ENCODE data around the gene MTHFD2L.

Gene MTHFD2L

GRCh38 chr4:74314944-74315343 lies 157.0 kb downstream of the MTHFD2L start:
- DNase-seq = no peak
- no peaks in the 10 kb centered on the region for H3K4me1 ChIP-seq (ENCODE audit: control insufficient read depth, low read depth, low read length)
- H3K4ac ChIP-seq (ENCODE audit: low read depth, low read length) = no peak overlapping the region
- WGBS (ENCODE audit: extremely low coverage, insufficient coverage, low lambda C conversion rate) = no CpG with 5 or more reads among the region's 2 CpGs
- no peaks in the 10 kb centered on the region for H3K79me2 ChIP-seq (ENCODE audit: control insufficient read depth, insufficient read depth, low read length)
- H3K4me2 ChIP-seq (ENCODE audit: low read length) = no peak overlapping the region
- H3K36me3 ChIP-seq (ENCODE audit: control insufficient read depth, insufficient read depth, low read length) = no peaks in the 10 kb centered on the region
- H3K4me3 ChIP-seq (ENCODE audit: low read length) = no peak overlapping the region
- H3K9ac ChIP-seq (ENCODE audit: low read length) = no peak overlapping the region
- H3K56ac ChIP-seq (ENCODE audit: low read length) = no peak overlapping the region
- H4K5ac ChIP-seq (ENCODE audit: low read length) = no peak overlapping the region
- H4K8ac ChIP-seq (ENCODE audit: low read depth, low read length) = no peak overlapping the region
- no peak overlapping the region for H2AK5ac ChIP-seq (ENCODE audit: low read length)
- H3K23ac ChIP-seq (ENCODE audit: low read length) = no peak overlapping the region
- no peak overlapping the region for H2BK15ac ChIP-seq (replicated peaks; ENCODE audit: low read depth)
- H3K27me3 ChIP-seq (ENCODE audit: insufficient read depth, low read length, poor library complexity) = no peaks in the 10 kb centered on the region
- no peaks in the 10 kb centered on the region for H3K79me1 ChIP-seq (ENCODE audit: low read length)
- no peak overlapping the region for H3K27ac ChIP-seq (ENCODE audit: low read depth, low read length)
- H3K18ac ChIP-seq (ENCODE audit: low read length) = no peak overlapping the region
- no peak overlapping the region for H2BK120ac ChIP-seq (ENCODE audit: low read depth, low read length)
- H2BK5ac ChIP-seq (ENCODE audit: low read length) = no peak overlapping the region

DNA sequence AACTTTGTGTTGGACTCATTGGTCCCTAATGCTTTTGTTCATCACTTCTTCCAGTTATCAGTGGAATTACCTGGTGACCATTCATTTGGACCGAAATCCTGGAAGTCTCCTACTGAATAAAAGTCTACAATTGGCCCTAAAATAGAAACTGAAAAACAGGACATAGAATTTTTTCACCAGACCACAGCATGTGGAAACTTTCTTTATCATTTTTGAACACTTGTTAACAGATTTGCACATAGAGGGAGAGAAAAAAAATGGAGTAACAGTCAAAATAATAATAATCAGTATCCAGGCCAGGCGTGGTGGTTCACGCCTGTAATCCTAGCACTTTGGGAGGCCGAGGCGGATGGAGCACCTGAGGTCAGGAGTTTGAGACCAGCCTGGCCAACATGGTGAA lies 157.5 kb downstream of the MTHFD2L start:
- no peak overlapping the region for H3K56ac ChIP-seq (ENCODE audit: low read length)
- WGBS (ENCODE audit: extremely low coverage, insufficient coverage, low lambda C conversion rate) = no CpG with 5 or more reads among the region's 5 CpGs
- H3K79me1 ChIP-seq (ENCODE audit: low read length) = no peaks in the 10 kb centered on the region
- DNase-seq = no peak
- no peak overlapping the region for H2BK5ac ChIP-seq (ENCODE audit: low read length)
- no peaks in the 10 kb centered on the region for H3K4me1 ChIP-seq (ENCODE audit: control insufficient read depth, low read depth, low read length)
- H3K4me3 ChIP-seq (ENCODE audit: low read length) = no peak overlapping the region
- no peak overlapping the region for H4K5ac ChIP-seq (ENCODE audit: low read length)
- H3K9ac ChIP-seq (ENCODE audit: low read length) = no peak overlapping the region
- H3K23ac ChIP-seq (ENCODE audit: low read length) = no peak overlapping the region
- no peak overlapping the region for H4K8ac ChIP-seq (ENCODE audit: low read depth, low read length)
- H3K79me2 ChIP-seq (ENCODE audit: control insufficient read depth, insufficient read depth, low read length) = no peaks in the 10 kb centered on the region
- no peak overlapping the region for H2BK15ac ChIP-seq (replicated peaks; ENCODE audit: low read depth)
- H3K18ac ChIP-seq (ENCODE audit: low read length) = no peak overlapping the region
- H3K27ac ChIP-seq (ENCODE audit: low read depth, low read length) = no peak overlapping the region
- H3K4ac ChIP-seq (ENCODE audit: low read depth, low read length) = no peak overlapping the region
- H2BK120ac ChIP-seq (ENCODE audit: low read depth, low read length) = no peak overlapping the region
- H3K27me3 ChIP-seq (ENCODE audit: insufficient read depth, low read length, poor library complexity) = no peaks in the 10 kb centered on the region
- no peak overlapping the region for H2AK5ac ChIP-seq (ENCODE audit: low read length)
- H3K4me2 ChIP-seq (ENCODE audit: low read length) = no peak overlapping the region
- H3K36me3 ChIP-seq (ENCODE audit: control insufficient read depth, insufficient read depth, low read length) = no peaks in the 10 kb centered on the region

- Histone ChIP-seq H3K4me2 (ENCODE audit: low read length) (no peak overlapping the region), H2BK15ac (replicated peaks; ENCODE audit: low read depth) (no peak overlapping the region), H3K18ac (ENCODE audit: low read length) (no peak overlapping the region), H3K56ac (ENCODE audit: low read length) (no peak overlapping the region), H3K23ac (ENCODE audit: low read length) (no peak overlapping the region), H3K79me2 (ENCODE audit: control insufficient read depth, insufficient read depth, low read length) (no peaks in the 10 kb centered on the region), H3K4ac (ENCODE audit: low read depth, low read length) (no peak overlapping the region), H3K79me1 (ENCODE audit: low read length) (no peaks in the 10 kb centered on the region), H2AK5ac (ENCODE audit: low read length) (no peak overlapping the region), H2BK120ac (ENCODE audit: low read depth, low read length) (no peak overlapping the region), H3K27me3 (ENCODE audit: insufficient read depth, low read length, poor library complexity) (no peaks in the 10 kb centered on the region), H3K9ac (ENCODE audit: low read length) (no peak overlapping the region), H4K8ac (ENCODE audit: low read depth, low read length) (no peak overlapping the region), H3K27ac (ENCODE audit: low read depth, low read length) (no peak overlapping the region), H4K5ac (ENCODE audit: low read length) (no peak overlapping the region), H3K36me3 (ENCODE audit: control insufficient read depth, insufficient read depth, low read length) (no peaks in the 10 kb centered on the region), H2BK5ac (ENCODE audit: low read length) (no peak overlapping the region), H3K4me3 (ENCODE audit: low read length) (no peak overlapping the region), H3K4me1 (ENCODE audit: control insufficient read depth, low read depth, low read length) (no peaks in the 10 kb centered on the region)
- WGBS (ENCODE audit: extremely low coverage, insufficient coverage, low lambda C conversion rate) = no CpG with 5 or more reads among the region's 2 CpGs
- peak; percentile 61 for DNase-seq
Measured at GRCh38 chr4:74316397-74316796, 158.5 kb downstream of the MTHFD2L start.

DNA sequence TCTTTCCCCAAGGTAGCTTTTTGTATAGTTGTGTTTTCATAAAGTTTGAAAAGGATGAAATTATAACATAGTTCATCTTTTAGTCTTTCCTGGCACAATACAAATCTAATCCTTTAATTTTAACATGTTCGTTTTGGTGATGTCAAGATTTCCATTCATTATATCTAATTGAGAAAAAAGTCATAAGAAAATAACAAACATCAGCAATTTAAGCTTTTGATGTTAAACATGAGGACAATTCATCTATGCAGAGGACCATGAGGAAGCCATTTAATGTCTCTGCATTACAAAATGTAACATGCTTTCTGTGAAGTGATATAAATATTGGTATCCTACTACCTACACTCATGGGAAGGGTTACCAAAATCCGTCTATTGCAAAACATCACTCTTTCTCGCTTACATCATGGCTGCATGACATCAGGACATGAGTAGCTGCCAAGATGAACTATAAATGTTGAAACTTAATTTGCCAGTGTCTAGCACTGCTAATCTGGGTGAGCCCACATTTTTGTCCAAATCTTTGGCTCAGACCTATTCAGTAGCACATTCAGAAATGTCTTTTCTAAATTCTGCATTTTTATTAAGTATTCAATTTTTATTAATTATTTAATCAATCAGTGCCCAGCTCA lies 159.8 kb downstream of the MTHFD2L start:
- no peak overlapping the region for H3K56ac ChIP-seq (ENCODE audit: low read length)
- no peak overlapping the region for H3K4ac ChIP-seq (ENCODE audit: low read depth, low read length)
- no peak overlapping the region for H2AK5ac ChIP-seq (ENCODE audit: low read length)
- no peak overlapping the region for H3K9ac ChIP-seq (ENCODE audit: low read length)
- H3K79me2 ChIP-seq (ENCODE audit: control insufficient read depth, insufficient read depth, low read length) = no peaks in the 10 kb centered on the region
- no peak overlapping the region for H2BK15ac ChIP-seq (replicated peaks; ENCODE audit: low read depth)
- H3K36me3 ChIP-seq (ENCODE audit: control insufficient read depth, insufficient read depth, low read length) = no peaks in the 10 kb centered on the region
- no peaks in the 10 kb centered on the region for H3K79me1 ChIP-seq (ENCODE audit: low read length)
- H3K23ac ChIP-seq (ENCODE audit: low read length) = no peak overlapping the region
- H2BK120ac ChIP-seq (ENCODE audit: low read depth, low read length) = no peak overlapping the region
- H4K5ac ChIP-seq (ENCODE audit: low read length) = no peak overlapping the region
- DNase-seq = no peak
- WGBS (ENCODE audit: extremely low coverage, insufficient coverage, low lambda C conversion rate) = no CpG with 5 or more reads among the region's 3 CpGs
- no peak overlapping the region for H4K8ac ChIP-seq (ENCODE audit: low read depth, low read length)
- H3K4me1 ChIP-seq (ENCODE audit: control insufficient read depth, low read depth, low read length) = no peaks in the 10 kb centered on the region
- no peak overlapping the region for H3K4me3 ChIP-seq (ENCODE audit: low read length)
- no peak overlapping the region for H3K27ac ChIP-seq (ENCODE audit: low read depth, low read length)
- H3K18ac ChIP-seq (ENCODE audit: low read length) = no peak overlapping the region
- H3K4me2 ChIP-seq (ENCODE audit: low read length) = no peak overlapping the region
- no peaks in the 10 kb centered on the region for H3K27me3 ChIP-seq (ENCODE audit: insufficient read depth, low read length, poor library complexity)
- no peak overlapping the region for H2BK5ac ChIP-seq (ENCODE audit: low read length)

- H3K23ac ChIP-seq (ENCODE audit: low read length) = no peak overlapping the region
- H3K27me3 ChIP-seq (ENCODE audit: insufficient read depth, low read length, poor library complexity) = no peaks in the 10 kb centered on the region
- H3K9ac ChIP-seq (ENCODE audit: low read length) = no peak overlapping the region
- no peaks in the 10 kb centered on the region for H3K36me3 ChIP-seq (ENCODE audit: control insufficient read depth, insufficient read depth, low read length)
- H3K4me2 ChIP-seq (ENCODE audit: low read length) = no peak overlapping the region
- no peak overlapping the region for H2BK120ac ChIP-seq (ENCODE audit: low read depth, low read length)
- no peaks in the 10 kb centered on the region for H3K79me1 ChIP-seq (ENCODE audit: low read length)
- H4K5ac ChIP-seq (ENCODE audit: low read length) = no peak overlapping the region
- no peak overlapping the region for H3K27ac ChIP-seq (ENCODE audit: low read depth, low read length)
- H3K4me1 ChIP-seq (ENCODE audit: control insufficient read depth, low read depth, low read length) = no peaks in the 10 kb centered on the region
- WGBS (ENCODE audit: extremely low coverage, insufficient coverage, low lambda C conversion rate) = no CpG with 5 or more reads among the region's 2 CpGs
- H3K18ac ChIP-seq (ENCODE audit: low read length) = no peak overlapping the region
- H2BK5ac ChIP-seq (ENCODE audit: low read length) = no peak overlapping the region
- H3K56ac ChIP-seq (ENCODE audit: low read length) = no peak overlapping the region
- no peak for DNase-seq
- H3K4me3 ChIP-seq (ENCODE audit: low read length) = no peak overlapping the region
- no peak overlapping the region for H4K8ac ChIP-seq (ENCODE audit: low read depth, low read length)
- H2BK15ac ChIP-seq (replicated peaks; ENCODE audit: low read depth) = no peak overlapping the region
- no peak overlapping the region for H2AK5ac ChIP-seq (ENCODE audit: low read length)
- no peaks in the 10 kb centered on the region for H3K79me2 ChIP-seq (ENCODE audit: control insufficient read depth, insufficient read depth, low read length)
- no peak overlapping the region for H3K4ac ChIP-seq (ENCODE audit: low read depth, low read length)
Measured at GRCh38 chr4:74318276-74318675, 160.4 kb downstream of the MTHFD2L start.

DNA sequence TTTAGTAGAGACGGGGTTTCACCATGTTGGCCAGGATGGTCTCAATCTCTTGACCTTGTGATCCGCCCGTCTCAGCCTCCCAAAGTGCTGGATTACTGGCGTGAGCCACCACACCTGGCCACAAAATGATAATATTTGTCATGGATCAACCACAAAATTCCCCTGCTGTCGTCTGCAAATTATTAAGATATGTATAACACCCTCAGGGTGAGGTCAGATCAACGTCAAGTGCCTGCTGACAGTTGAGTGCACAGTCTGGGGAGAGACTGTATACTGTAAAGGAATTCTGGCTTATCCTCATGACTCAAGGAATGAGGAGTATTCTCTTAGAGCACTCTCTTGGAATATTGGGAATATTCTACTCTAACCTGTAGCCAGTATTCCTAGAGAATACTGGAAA lies 161.6 kb downstream of the MTHFD2L start:
- Histone ChIP-seq H4K8ac (ENCODE audit: low read depth, low read length) (no peak overlapping the region), H2BK15ac (replicated peaks; ENCODE audit: low read depth) (no peak overlapping the region)
- no CpG with 5 or more reads among the region's 6 CpGs for WGBS (ENCODE audit: extremely low coverage, insufficient coverage, low lambda C conversion rate)

More for the DNA sequence above, 161.6 kb downstream of the MTHFD2L start:
- no peak for DNase-seq
- H2BK5ac ChIP-seq (ENCODE audit: low read length) = no peak overlapping the region
- no peaks in the 10 kb centered on the region for H3K79me2 ChIP-seq (ENCODE audit: control insufficient read depth, insufficient read depth, low read length)
- H3K4me3 ChIP-seq (ENCODE audit: low read length) = no peak overlapping the region
- H2AK5ac ChIP-seq (ENCODE audit: low read length) = no peak overlapping the region
- H3K79me1 ChIP-seq (ENCODE audit: low read length) = no peaks in the 10 kb centered on the region
- no peak overlapping the region for H3K4me2 ChIP-seq (ENCODE audit: low read length)
- no peak overlapping the region for H3K23ac ChIP-seq (ENCODE audit: low read length)
- H3K27ac ChIP-seq (ENCODE audit: low read depth, low read length) = no peak overlapping the region
- H2BK120ac ChIP-seq (ENCODE audit: low read depth, low read length) = no peak overlapping the region
- no peak overlapping the region for H3K18ac ChIP-seq (ENCODE audit: low read length)
- no peaks in the 10 kb centered on the region for H3K4me1 ChIP-seq (ENCODE audit: control insufficient read depth, low read depth, low read length)
- no peaks in the 10 kb centered on the region for H3K36me3 ChIP-seq (ENCODE audit: control insufficient read depth, insufficient read depth, low read length)
- H4K5ac ChIP-seq (ENCODE audit: low read length) = no peak overlapping the region
- no peak overlapping the region for H3K4ac ChIP-seq (ENCODE audit: low read depth, low read length)
- H3K56ac ChIP-seq (ENCODE audit: low read length) = no peak overlapping the region
- H3K27me3 ChIP-seq (ENCODE audit: insufficient read depth, low read length, poor library complexity) = no peaks in the 10 kb centered on the region
- H3K9ac ChIP-seq (ENCODE audit: low read length) = no peak overlapping the region
